ENCODE measurements around the gene TMEM150A. TPM values are rescaled to one million over a fixed set of nuclear protein-coding genes. Genes with fewer than 3 reads are reported as not detected.

TMEM150A gene
- total and polyA plus RNA-seq, 2 of the 13 experiments (the other 11 are each of a cell fraction or from before 2014, with no cell fraction given): 30.1 to 70.4 TPM

- TF ChIP-seq CREBL2 (CRISPR knock-in tag; IDR thresholded peaks at IDR 0.05; ENCODE audit: borderline replicate concordance): 0 out of 2 replicates have a peak, but pooled peaks have one; percentile 84
- peak; percentile 89 for TF ChIP-seq HNF4A (CRISPR knock-in tag; IDR thresholded peaks at IDR 0.05)
- peak; percentile 11; the same call in 1 of the 2 replicates for TF ChIP-seq CAMTA2 (CRISPR knock-in tag; IDR thresholded peaks at IDR 0.05; ENCODE audit: borderline replicate concordance)
- peak; percentile 11; the same call in 1 of the 2 replicates for TF ChIP-seq ZBTB20 (CRISPR knock-in tag; IDR thresholded peaks at IDR 0.05; ENCODE audit: borderline replicate concordance, low read depth)
- TF ChIP-seq NRL (CRISPR knock-in tag; IDR thresholded peaks at IDR 0.05; ENCODE audit: borderline replicate concordance): no peak
- TF ChIP-seq ZFP82 (CRISPR knock-in tag; IDR thresholded peaks at IDR 0.05; ENCODE audit: borderline replicate concordance): no peak
- no peak; the same call in 1 of the 2 replicates for TF ChIP-seq ZNF891 (CRISPR knock-in tag; IDR thresholded peaks at IDR 0.05)
- TF ChIP-seq KLF15 (CRISPR knock-in tag; IDR thresholded peaks at IDR 0.05; ENCODE audit: borderline replicate concordance): peak; percentile 14; the same call in 1 of the 2 replicates
- no peak; the same call in 1 of the 2 replicates for TF ChIP-seq FLYWCH1 (CRISPR knock-in tag; IDR thresholded peaks at IDR 0.05)
- peak; percentile 4; the same call in 1 of the 2 replicates for TF ChIP-seq ARHGAP35 (CRISPR knock-in tag; IDR thresholded peaks at IDR 0.05; ENCODE audit: borderline replicate concordance)
- TF ChIP-seq SAP130 (CRISPR knock-in tag; IDR thresholded peaks at IDR 0.05; ENCODE audit: low read depth): peak; percentile 64
- peak; percentile 42; the same call in 1 of the 2 replicates for TF ChIP-seq NFYC (CRISPR knock-in tag; IDR thresholded peaks at IDR 0.05)
- 0 out of 2 replicates have a peak, but pooled peaks have one; percentile 23 for TF ChIP-seq MAX (IDR thresholded peaks at IDR 0.05)
- TF ChIP-seq, protein P1, sequence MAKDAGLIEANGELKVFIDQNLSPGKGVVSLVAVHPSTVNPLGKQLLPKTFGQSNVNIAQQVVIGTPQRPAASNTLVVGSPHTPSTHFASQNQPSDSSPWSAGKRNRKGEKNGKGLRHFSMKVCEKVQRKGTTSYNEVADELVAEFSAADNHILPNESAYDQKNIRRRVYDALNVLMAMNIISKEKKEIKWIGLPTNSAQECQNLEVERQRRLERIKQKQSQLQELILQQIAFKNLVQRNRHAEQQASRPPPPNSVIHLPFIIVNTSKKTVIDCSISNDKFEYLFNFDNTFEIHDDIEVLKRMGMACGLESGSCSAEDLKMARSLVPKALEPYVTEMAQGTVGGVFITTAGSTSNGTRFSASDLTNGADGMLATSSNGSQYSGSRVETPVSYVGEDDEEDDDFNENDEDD (CRISPR knock-in tag; IDR thresholded peaks at IDR 0.05; ENCODE audit: borderline replicate concordance): no peak
Measured at GRCh38 chr2:85601771-85602475, 575 bp downstream of the TMEM150A start (continued).
